A549 (cell line): ENCODE data around the gene MRPL9.

Source experiments
- CTCF ChIP-seq: fragments of >200 bp; sonication (Bioruptor Twin); formaldehyde crosslinking; IDR thresholded peaks from 3 replicates; pipeline ENCODE4 v1.5.1; 2016
- RAD21 ChIP-seq, 2 experiments: fragments of >200 bp in 1 of 2; sonication (Bioruptor Twin) in 1 of 2; formaldehyde crosslinking in 1 of 2; IDR thresholded peaks in 1 of 2; conservative IDR thresholded peaks in 1 of 2; 2 replicates in 1 of 2; 3 replicates in 1 of 2; pipeline ENCODE4 v1.6.1; 2012 to 2018; ENCODE audit warnings: inconsistent platforms in 1 of 2
- USF2 ChIP-seq: fragments of 450-650 bp; IDR thresholded peaks from 2 replicates; pipeline ENCODE4 v1.6.1; 2014; ENCODE audit warnings: antibody characterized with exemption

- TF ChIP-seq USF2, result no peak
- TF ChIP-seq RAD21 (conservative IDR thresholded peaks at IDR 0.05 in 1 of 2, IDR thresholded peaks at IDR 0.05 in 1 of 2), result no peak
- TF ChIP-seq CTCF, result no peak
These were observed 48.2 kb downstream of the MRPL9 start for GRCh38 chr1:151714820-151715725.
